HG02759 (cell line): ENCODE measurements around the gene NSMCE3.

ENCODE experiments used
- ATAC-seq: cut with Tn5 transposase; IDR thresholded peaks from one replicate; pipeline ENCODE4 v1.9.1; 2021; ENCODE audit warnings: mild to moderate bottlenecking, moderate library complexity; ENCODE audit not compliant: unreplicated experiment

Gene NSMCE3

DNA sequence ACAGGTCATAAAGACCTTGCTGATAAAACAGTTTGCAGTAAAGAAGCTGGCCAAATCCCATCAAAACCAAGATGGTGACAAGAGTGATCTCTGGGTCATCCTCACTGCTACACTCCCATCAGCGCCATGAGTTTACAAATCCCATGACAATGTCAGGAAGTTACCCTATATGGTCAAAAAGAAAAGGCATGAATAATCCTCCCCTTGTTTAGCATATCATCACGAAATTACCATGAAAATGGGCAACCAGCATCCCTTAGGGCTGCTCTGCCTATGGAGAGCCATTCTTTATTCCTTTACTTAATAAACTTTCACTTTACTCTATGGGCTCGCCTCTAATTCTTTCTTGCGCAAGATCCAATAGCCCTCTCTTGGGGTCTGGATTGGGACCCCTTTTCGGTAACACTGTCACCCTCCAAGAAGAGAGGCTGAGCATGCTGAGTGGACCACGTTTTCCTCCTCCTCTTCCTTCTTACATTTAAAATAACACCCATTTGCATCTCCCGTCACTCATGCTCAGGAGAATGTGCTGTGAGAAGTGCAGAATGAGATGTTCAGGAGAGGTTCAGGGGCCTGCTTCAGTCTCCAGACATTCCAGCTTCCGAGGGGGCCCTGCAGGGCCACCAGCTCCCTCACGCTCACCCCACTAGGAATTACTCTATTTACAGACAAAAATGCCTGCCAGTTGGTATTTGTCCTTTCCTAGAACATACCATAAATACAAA lies 47.3 kb downstream of the NSMCE3 start:
- no peak for ATAC-seq

DNA sequence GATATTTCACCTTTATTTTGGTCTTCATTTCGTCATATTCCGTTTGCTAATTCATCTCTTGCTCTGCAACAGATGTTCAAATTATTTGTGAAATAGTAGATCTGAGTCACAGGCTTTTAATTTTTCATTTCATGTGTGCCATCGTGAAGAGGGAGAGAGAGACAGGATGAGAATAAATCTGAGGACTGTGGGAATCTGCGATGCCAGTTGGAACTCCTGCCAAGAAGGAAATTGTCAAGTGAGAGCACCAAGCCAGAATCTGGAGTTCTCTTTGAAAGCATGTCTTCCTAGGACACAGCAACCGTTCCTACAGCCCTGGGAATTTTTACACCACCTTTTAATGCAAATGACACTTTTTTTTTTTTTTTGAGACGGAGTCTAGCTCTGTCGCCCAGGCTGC lies 48.8 kb downstream of the NSMCE3 start:
- ATAC-seq = no peak

DNA sequence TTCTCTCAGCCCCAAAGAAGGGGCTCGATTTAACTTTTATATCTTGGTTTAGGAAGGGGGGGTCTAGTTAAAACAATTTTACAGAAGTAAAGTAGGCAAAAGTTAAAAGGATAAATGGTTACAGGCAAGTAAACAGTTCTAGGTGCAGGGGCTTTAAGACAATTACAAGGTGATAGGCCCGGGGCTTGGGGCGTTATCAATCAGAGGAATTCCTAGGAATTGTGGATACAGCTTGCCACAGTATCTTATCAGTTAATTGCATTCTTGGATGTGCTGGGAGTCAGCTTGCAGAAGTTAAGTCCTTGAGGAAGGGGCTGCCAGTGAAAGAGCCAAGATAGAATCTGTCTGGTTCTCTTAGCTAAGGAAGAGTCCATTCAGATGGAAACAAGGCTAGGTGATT lies 52.7 kb downstream of the NSMCE3 start:
- ATAC-seq = no peak
